ENCODE data around the gene ANGEL1.
A peak's percentile ranks its signal among the peaks of the same experiment; 100 is the strongest.

The ANGEL1 gene

GRCh38 chr14:76778546-76779215 lies 34.0 kb downstream of the ANGEL1 start:
- DNase-seq, result no peak

- DNase-seq, result no peak
Measured at GRCh38 chr14:76777721-76778120, 35.0 kb downstream of the ANGEL1 start.

GRCh38 chr14:76776428-76777251 lies 36.0 kb downstream of the ANGEL1 start:
- DNase-seq, result peak; percentile 66

GRCh38 chr14:76775695-76776427 lies 36.8 kb downstream of the ANGEL1 start:
- no peak for DNase-seq

- DNase-seq, result no peak
Measured at GRCh38 chr14:76774821-76775694, 37.6 kb downstream of the ANGEL1 start.

DNA sequence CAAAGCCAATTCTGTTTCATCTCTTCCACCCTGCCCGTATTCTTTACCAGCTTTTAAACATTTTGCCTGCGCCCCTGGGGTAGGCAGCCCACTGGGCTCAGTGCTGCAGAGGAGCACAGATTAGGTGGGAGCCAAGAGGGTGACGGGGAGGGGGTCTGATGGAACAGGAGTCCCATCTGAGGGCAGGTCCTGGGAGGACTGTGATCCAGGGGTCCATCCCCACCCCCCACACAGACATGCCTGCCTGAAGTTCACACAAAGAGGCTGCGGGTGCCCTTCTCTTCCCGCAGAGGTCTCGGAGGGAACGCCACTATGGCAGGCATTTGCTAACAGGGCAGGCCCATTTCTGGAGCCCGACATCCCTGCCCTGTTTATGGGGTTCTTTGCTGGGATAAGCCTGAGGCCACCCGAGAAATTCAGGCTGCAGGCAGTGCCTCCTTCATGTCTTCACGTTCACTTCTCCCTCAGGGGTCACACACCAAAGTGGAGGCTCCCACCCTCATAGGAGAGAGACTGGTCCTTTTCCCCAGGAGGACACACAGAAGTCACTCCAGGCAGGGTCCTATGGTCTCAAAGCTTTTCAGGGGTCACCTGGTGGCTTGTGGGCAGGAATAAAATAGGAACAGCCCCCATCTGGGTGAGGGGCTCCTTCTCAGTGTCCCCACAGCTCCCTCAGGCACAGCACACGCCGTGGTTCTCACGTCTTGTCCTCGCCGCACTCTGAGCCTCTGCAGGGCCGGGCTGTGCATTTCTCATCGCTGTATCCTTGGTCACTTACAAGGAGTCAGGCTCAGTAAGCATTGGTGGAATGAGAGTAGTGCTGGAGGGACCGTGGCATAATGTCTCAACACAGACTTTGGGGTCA lies 38.5 kb downstream of the ANGEL1 start:
- DNase-seq, result no peak

DNA sequence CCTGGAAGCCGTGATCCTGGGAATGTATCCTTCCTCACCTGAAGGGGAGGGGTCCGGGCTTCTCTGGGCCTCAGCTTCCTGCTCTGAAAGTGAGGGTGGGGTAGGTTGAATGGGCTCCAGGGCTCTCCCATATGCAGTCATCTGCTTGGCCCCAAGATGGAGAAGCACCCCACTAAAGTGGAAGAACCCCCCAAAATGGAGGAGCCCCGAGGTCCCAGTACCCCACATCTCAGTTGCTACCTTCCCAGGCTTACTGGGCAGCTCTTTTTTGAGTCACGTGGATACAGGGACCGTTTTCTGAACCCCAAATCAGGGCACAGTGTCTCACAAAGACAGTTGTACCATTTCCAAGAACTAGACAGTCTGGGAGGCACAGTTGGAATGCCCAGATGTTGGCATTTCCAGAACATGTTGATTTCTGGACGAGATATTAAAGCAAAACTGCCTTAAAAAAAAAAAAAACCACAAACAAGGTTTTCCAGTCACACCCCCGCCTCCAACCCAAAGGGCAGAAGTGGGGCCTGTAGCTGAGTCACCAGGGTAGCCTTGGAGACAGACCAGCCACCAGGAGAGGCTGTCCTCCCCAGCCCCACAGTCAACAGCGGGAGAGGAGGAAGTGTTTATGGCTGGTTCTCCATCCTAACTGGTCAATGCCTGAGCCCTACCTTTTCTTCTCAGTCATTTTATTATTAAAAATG lies 39.3 kb downstream of the ANGEL1 start:
- peak; percentile 93 for DNase-seq

DNA sequence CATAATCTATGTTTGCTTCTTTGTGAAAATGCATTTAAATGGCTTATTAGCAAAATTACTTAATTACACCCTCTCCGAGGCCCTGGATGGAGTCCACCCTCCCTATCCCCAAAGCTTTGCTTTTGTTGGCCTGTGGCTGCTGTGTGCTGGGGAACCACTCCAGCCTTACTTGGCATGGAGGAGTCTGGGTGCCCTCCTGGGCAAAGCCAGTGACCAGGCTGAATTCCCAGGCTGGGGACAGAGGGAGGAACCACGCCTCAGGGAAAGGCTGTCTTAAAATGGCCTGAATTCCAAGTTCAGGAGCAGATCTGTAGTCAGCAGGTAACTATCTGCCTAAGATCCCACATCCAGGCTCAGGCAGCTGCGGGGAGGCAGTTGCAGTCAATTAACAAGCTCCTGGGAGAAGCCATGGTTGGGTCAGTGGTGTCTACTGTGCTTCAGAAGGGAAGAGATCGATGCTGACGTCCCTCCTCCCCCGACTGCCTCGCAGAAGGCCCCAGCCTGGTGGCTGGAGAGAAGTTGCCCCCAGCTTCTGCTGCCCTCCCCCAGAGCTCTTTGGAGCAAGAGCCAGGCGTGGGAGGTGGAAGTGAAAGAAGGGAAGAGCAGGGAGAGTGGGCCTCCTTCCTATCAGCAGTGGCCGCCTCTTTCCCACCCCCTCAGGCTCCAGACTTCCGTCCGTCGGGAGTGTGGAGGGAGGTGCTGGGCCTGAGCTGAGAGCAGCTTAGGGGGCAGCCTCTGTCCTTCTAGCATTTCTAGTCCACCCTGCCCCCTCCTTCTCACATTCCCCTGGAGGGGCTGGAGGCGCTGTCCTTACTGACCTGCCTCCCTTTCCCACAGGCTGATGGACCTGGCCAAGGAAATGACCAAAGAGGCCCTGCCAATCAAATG lies 40.1 kb downstream of the ANGEL1 start:
- DNase-seq, result peak; percentile 87

GRCh38 chr14:76771437-76771980 lies 41.2 kb downstream of the ANGEL1 start:
- DNase-seq, result peak; percentile 36

- no peak for DNase-seq
Measured at GRCh38 chr14:76770521-76771436, 41.9 kb downstream of the ANGEL1 start.

DNA sequence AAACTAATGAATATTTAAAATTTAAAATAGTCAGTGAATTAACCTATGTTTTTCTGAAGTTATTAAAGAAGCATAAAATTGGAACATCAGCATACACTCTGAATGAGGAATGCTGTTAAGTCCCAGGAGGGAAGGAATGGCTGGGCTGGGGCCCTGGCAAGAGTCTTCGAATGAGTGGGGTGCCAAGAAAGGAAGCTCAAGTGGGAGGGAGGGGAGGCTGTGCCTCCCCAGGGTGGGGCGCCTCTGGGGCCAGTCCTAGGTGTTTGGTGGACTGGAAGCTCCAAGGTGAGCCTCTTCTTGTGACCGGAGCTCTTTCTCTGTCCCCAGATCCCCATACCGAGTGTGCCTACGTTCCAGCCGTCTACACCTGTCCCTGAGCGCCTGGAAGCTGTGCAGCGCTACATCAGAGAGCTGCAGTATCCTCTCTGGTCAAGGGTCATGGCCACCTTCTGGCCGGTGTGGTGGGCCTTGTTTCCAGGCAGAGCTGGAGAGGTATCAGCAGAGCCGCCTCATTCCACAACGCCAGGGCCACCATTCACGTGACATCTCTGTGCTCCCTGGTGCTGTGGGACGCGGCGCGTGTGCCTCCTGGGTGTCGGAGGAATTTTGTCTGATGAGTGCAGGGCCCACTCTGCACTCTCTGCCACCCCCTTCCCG lies 42.9 kb downstream of the ANGEL1 start:
- no peak for DNase-seq

GRCh38 chr14:76768671-76769500 lies 43.8 kb downstream of the ANGEL1 start:
- no peak for DNase-seq

GRCh38 chr14:76767681-76768656 lies 44.7 kb downstream of the ANGEL1 start:
- peak; percentile 99 for DNase-seq

DNA sequence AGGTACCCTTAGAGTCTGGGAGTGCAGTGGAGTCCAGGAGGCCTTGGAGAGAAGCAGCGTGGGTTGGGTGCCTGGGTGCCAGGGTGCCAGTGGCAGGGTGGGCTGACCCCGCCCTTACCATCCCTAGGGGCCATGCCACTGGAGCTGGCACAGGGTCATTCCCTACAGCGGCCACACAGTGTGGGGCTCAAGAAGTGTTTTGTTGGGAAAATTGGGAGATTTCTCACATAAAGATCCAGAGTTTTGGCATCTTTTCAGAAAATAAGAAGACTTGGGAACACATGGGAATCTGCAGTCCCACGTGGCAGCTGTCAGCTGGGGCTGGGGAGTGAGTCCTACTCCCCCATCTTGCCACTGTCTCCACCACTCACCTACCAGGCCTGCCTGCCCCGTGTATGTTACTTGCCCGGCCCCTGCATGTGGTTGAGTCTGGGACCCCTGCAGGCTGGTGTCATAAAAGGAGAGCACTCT lies 47.2 kb downstream of the ANGEL1 start:
- no peak for DNase-seq
